Measurements from ENCODE around the gene PRAMEF14.
"Not testable (repeated sequence)": the region's sequence is repeated elsewhere in the genome, so short reads cannot be mapped to it uniquely, and the experiment has no call there.

- not testable (repeated sequence) for TF ChIP-seq POLR2A, CTCF (IDR thresholded peaks at IDR 0.05)
Observed at GRCh38 chr1:13362364-13362763, 15.4 kb upstream of the PRAMEF14 start.

All from Peyer's patch (tissue), 4 donors.